NCI-H1417 treated with DMSO at 0.1 percent for 48 hours (cell line): ENCODE data around the gene RHCE.
"Not testable (repeated sequence)": the region's sequence is repeated elsewhere in the genome, so short reads cannot be mapped to it uniquely, and the experiment has no call there.

Source experiments
- DNase-seq: peaks from one replicate; lab custom pipeline; 2025; lab: John Stamatoyannopoulos, UW

Gene RHCE

GRCh38 chr1:25397549-25397948, 23.1 kb downstream of the RHCE start:
- not testable (repeated sequence) for DNase-seq

GRCh38 chr1:25392841-25393240, 27.8 kb downstream of the RHCE start:
- DNase-seq: no peak

GRCh38 chr1:25389721-25390120, 30.9 kb downstream of the RHCE start:
- not testable (repeated sequence) for DNase-seq

GRCh38 chr1:25388691-25389090, 31.9 kb downstream of the RHCE start:
- not testable (repeated sequence) for DNase-seq

GRCh38 chr1:25387096-25387495, 33.5 kb downstream of the RHCE start:
- DNase-seq: not testable (repeated sequence)

- not testable (repeated sequence) for DNase-seq
Observed at GRCh38 chr1:25383875-25384274, 36.8 kb downstream of the RHCE start.

GRCh38 chr1:25383090-25383489, 37.5 kb downstream of the RHCE start:
- DNase-seq: not testable (repeated sequence)

GRCh38 chr1:25382543-25382942, 38.1 kb downstream of the RHCE start:
- DNase-seq: not testable (repeated sequence)

GRCh38 chr1:25378367-25378766, 42.3 kb downstream of the RHCE start:
- not testable (repeated sequence) for DNase-seq

- DNase-seq: not testable (repeated sequence)
Observed at GRCh38 chr1:25371757-25372156, 48.9 kb downstream of the RHCE start.

- DNase-seq: not testable (repeated sequence)
Observed at GRCh38 chr1:25369691-25370271, 50.8 kb downstream of the RHCE start.

- DNase-seq: no peak
Observed at GRCh38 chr1:25369241-25369640, 51.4 kb downstream of the RHCE start.

GRCh38 chr1:25362634-25363559, 57.7 kb downstream of the RHCE start:
- DNase-seq: not testable (repeated sequence)

GRCh38 chr1:25361901-25362300, 58.7 kb downstream of the RHCE start:
- DNase-seq: no peak

GRCh38 chr1:25360596-25361581, 59.7 kb downstream of the RHCE start:
- DNase-seq: no peak

- no peak for DNase-seq
Observed at GRCh38 chr1:25356848-25357247, 63.8 kb downstream of the RHCE start.

GRCh38 chr1:25356441-25356840, 64.2 kb downstream of the RHCE start:
- DNase-seq: no peak

- DNase-seq: no peak
Observed at GRCh38 chr1:25355841-25356395, 64.7 kb downstream of the RHCE start.

GRCh38 chr1:25349606-25350005, 71.0 kb downstream of the RHCE start:
- no peak for DNase-seq

- DNase-seq: no peak
Observed at GRCh38 chr1:25347556-25347955, 73.1 kb downstream of the RHCE start.

- DNase-seq: no peak
Observed at GRCh38 chr1:25343872-25344271, 76.8 kb downstream of the RHCE start.

GRCh38 chr1:25342846-25343245, 77.8 kb downstream of the RHCE start:
- DNase-seq: no peak
